Left ventricle myocardium inferior (tissue), 1 donor: ENCODE results near the gene ZFP36L2. TPM values are rescaled to one million over a fixed set of nuclear protein-coding genes. Genes with fewer than 3 reads are reported as not detected.

Source experiments
- DNase-seq: peaks from one replicate; pipeline ENCODE4 v3.0.0-alpha.2; 2020
- H3K27ac ChIP-seq: fragments of 200-600 bp; replicated peaks from 2 replicates; pipeline ENCODE4 v1.8.0; 2021
- H3K27me3 ChIP-seq: fragments of 200-600 bp; 2 replicates; pipeline ENCODE4 v1.8.0; 2021; ENCODE audit warnings: low read depth
- H3K36me3 ChIP-seq: fragments of 200-600 bp; 2 replicates; pipeline ENCODE4 v1.8.0; 2021
- H3K4me1 ChIP-seq: fragments of 200-600 bp; 2 replicates; pipeline ENCODE4 v1.8.0; 2021
- H3K4me3 ChIP-seq: fragments of 200-600 bp; 2 replicates; pipeline ENCODE4 v1.8.0; 2021; ENCODE audit warnings: mild to moderate bottlenecking, moderate library complexity
- H3K9me3 ChIP-seq: fragments of 200-600 bp; replicated peaks from 2 replicates; pipeline ENCODE4 v1.8.0; 2021
- CTCF ChIP-seq: fragments of 200-600 bp; IDR thresholded peaks from 2 replicates; pipeline ENCODE4 v1.8.0; 2021; ENCODE audit warnings: antibody characterized with exemption, mild to moderate bottlenecking, borderline replicate concordance
- intact Hi-C: fragments of 100-400 bp; cut with micrococcal nuclease; formaldehyde crosslinking; loops from one replicate; pipeline ENCODE4 v1.11.0; 2022
- total RNA-seq: library from RNA; stranded (reverse); fragmentation: NEBNext Ultra II Directional; extraction: Animal tissue kit (Norgen Biotek cat#: 25700); gene quantifications from one replicate; pipeline ENCODE4 v1.2.1, GENCODE V29; 2021
- donor health status: DM: no; HTN: yes; CAD: no; lungs with severe emphysema.

The ZFP36L2 gene
- total RNA-seq, 1 donor from 2014 or later, result 48.5 TPM

DNA sequence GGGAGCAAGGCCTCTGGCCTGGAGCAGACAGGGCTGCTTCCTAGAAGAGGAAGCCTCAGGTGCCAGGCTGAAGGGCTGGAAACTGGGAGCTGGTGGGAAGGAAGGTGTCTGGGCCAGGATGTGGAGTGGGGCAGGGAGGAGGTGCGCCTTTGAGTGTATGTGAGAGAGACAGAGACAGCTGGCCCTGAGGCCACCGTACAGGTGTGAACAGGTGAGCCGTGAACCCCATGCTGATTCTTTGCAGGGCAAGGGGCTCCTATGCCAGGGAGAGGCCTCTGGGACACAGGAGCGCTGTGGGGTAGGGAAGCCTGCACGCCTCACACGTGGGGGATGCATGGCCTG is 16.3 kb downstream of the ZFP36L2 start:
- peak overlapping the region; percentile 55 for H3K27ac ChIP-seq
- peaks cover 1% of the 10 kb centered on the region for H3K4me1 ChIP-seq
- no peaks in the 10 kb centered on the region for H3K36me3 ChIP-seq
- intact Hi-C loops, result no loop called here
- no peaks in the 10 kb centered on the region for H3K27me3 ChIP-seq
- H3K4me3 ChIP-seq, result no peak overlapping the region
- no peak for DNase-seq
- H3K9me3 ChIP-seq, result no peaks in the 10 kb centered on the region
- TF ChIP-seq CTCF, result no peak

DNA sequence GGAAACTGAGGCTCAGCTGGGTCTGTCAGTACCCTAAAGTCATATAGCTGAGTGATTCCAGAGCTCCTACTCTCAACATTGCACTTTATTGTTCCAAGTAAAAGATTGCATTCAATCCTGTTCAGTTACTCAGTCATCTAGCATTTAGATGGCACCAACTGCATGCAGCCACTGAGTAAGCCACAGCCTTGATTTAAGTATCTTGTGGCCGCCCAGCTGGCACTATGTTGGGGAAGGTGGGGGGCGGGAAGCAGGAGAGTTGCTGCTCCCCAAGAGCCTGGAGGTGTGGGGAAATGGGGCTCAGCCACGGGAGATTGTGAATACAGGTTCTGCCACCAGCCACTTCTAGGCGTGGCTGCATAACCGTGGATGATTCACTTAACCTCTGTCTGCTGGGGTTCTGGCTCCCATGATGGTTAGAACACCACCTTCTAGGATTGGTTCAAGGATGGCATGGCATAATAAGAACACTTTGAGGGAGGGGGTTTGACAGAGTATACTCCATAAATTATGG is 17.1 kb downstream of the ZFP36L2 start:
- Histone ChIP-seq H3K36me3 (no peaks in the 10 kb centered on the region), H3K27me3 (no peaks in the 10 kb centered on the region), H3K4me3 (no peak overlapping the region), H3K27ac (no peak overlapping the region), H3K9me3 (no peaks in the 10 kb centered on the region), H3K4me1 (no peaks in the 10 kb centered on the region)
- no peak for TF ChIP-seq CTCF
- intact Hi-C loops, result no loop called here
- DNase-seq, result no peak

DNA sequence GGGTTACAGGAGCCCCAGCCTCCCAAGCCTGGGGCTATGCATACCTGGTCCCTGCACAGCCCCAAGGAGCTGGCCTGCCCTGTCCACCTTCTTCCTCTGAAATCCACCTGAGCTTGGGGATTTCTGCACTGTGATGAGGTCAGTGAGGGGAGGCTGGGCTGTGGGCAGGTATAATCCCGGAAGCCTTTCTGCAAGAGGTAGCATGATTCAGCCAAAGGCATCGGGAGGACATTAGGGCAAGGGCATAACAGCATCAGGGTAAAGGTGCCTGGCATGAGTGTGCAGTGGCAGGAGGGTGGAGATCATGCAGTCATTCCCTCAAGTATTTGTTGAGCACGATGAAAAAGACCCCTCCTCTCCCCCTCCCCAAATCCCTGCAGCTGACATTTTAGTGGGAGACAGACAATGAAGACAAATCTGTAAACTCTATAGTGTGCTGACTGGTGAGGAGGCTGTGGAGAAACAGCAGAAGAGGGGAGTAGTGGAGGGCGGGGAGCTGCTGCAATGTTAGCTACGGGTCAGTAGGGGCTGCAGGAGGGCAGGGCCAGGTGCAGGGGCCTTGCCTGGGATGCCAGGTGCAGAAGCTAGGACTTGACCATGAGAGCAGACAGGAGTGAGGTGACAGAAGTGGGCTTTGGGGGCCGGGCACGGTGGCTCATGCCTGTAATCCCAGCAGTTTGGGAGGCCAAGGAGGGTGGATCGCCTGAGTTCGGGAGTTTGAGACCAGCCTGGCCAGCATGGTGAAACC is 18.7 kb downstream of the ZFP36L2 start:
- H3K4me3 ChIP-seq, result no peak overlapping the region
- DNase-seq, result no peak
- no peaks in the 10 kb centered on the region for H3K9me3 ChIP-seq
- no peaks in the 10 kb centered on the region for H3K4me1 ChIP-seq
- H3K27me3 ChIP-seq, result no peaks in the 10 kb centered on the region
- intact Hi-C loops, result no loop called here
- no peaks in the 10 kb centered on the region for H3K36me3 ChIP-seq
- no peak for TF ChIP-seq CTCF
- no peak overlapping the region for H3K27ac ChIP-seq

GRCh38 chr2:43206602-43207001 is 19.8 kb downstream of the ZFP36L2 start:
- no peak overlapping the region for H3K4me3 ChIP-seq
- no peaks in the 10 kb centered on the region for H3K27me3 ChIP-seq
- H3K36me3 ChIP-seq, result no peaks in the 10 kb centered on the region
- H3K4me1 ChIP-seq, result no peaks in the 10 kb centered on the region
- intact Hi-C loops, result no loop called here
- TF ChIP-seq CTCF, result no peak
- no peak overlapping the region for H3K27ac ChIP-seq
- H3K9me3 ChIP-seq, result no peaks in the 10 kb centered on the region
- no peak for DNase-seq

DNA sequence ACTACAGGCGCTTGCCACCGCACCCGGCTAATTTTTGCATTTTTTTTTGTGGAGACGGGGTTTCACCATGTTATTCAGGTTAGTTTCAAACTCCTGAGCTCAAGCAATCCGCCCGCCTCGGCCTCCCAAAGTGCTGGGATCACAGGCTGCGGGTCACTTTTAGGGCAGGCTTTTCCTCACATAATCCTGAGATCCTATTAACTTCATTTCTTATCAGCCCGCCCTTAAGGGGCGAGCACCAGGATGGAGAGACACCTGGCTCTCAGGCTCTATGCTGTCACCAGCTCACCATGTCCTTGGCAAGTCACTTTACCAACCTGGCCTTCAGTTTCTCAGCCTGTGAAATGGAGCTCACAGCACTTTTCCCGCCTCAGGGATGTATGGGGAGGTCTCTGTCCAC is 23.0 kb downstream of the ZFP36L2 start:
- H3K4me1 ChIP-seq, result no peaks in the 10 kb centered on the region
- no peak for DNase-seq
- TF ChIP-seq CTCF, result no peak

More for the DNA sequence above, 23.0 kb downstream of the ZFP36L2 start:
- Histone ChIP-seq H3K9me3 (no peaks in the 10 kb centered on the region), H3K27ac (no peak overlapping the region), H3K36me3 (no peaks in the 10 kb centered on the region), H3K27me3 (no peaks in the 10 kb centered on the region), H3K4me3 (no peak overlapping the region)
- intact Hi-C loops, result no loop called here
